Measurements from ENCODE around the gene NEU2.

GRCh38 chr2:233011702-233012131 is 20.8 kb upstream of the NEU2 start:
- no peak for TF ChIP-seq USF2 (CRISPR knock-in tag; IDR thresholded peaks at IDR 0.05)
- TF ChIP-seq NCOA1 (IDR thresholded peaks at IDR 0.05; ENCODE audit: low read depth) = no peak
- TF ChIP-seq ESRRA (IDR thresholded peaks at IDR 0.05; ENCODE audit: borderline replicate concordance, low read depth) = no peak
- no peak for TF ChIP-seq E2F4 (CRISPR knock-in tag; IDR thresholded peaks at IDR 0.05; ENCODE audit: low read depth)
- no peak for TF ChIP-seq POLR2A (conservative IDR thresholded peaks at IDR 0.05)
- TF ChIP-seq ZNF639 (CRISPR knock-in tag; conservative IDR thresholded peaks at IDR 0.05 in 1 of 2, IDR thresholded peaks at IDR 0.05 in 1 of 2) = no peak
